HFF-Myc (cell line): ENCODE results near the gene CTBP2.

Experiments used
- DNase-seq: peaks from one replicate; pipeline ENCODE4 v3.0.0-alpha.2; 2011; ENCODE audit warnings: low read depth; ENCODE audit errors: extremely low read depth
- H3K4me3 ChIP-seq: replicated peaks from 2 replicates; pipeline ENCODE4 v1.5.1; 2011; ENCODE audit warnings: low read depth, mild to moderate bottlenecking, control low read depth, low read length
- TF ChIP-seq, protein P1 (sequence below): IDR thresholded peaks from 2 replicates; pipeline ENCODE4 v1.5.1; 2012; ENCODE audit warnings: mild to moderate bottlenecking, low read depth, low read length, control low read depth; ENCODE audit errors: missing control alignments

The CTBP2 gene

GRCh38 chr10:125076891-125077541 lies 83.3 kb downstream of the CTBP2 start:
- H3K4me3 ChIP-seq = no peak overlapping the region
- TF ChIP-seq, protein P1, sequence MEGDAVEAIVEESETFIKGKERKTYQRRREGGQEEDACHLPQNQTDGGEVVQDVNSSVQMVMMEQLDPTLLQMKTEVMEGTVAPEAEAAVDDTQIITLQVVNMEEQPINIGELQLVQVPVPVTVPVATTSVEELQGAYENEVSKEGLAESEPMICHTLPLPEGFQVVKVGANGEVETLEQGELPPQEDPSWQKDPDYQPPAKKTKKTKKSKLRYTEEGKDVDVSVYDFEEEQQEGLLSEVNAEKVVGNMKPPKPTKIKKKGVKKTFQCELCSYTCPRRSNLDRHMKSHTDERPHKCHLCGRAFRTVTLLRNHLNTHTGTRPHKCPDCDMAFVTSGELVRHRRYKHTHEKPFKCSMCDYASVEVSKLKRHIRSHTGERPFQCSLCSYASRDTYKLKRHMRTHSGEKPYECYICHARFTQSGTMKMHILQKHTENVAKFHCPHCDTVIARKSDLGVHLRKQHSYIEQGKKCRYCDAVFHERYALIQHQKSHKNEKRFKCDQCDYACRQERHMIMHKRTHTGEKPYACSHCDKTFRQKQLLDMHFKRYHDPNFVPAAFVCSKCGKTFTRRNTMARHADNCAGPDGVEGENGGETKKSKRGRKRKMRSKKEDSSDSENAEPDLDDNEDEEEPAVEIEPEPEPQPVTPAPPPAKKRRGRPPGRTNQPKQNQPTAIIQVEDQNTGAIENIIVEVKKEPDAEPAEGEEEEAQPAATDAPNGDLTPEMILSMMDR = no peak
- no peak for DNase-seq

GRCh38 chr10:125076121-125076825 lies 84.1 kb downstream of the CTBP2 start:
- TF ChIP-seq, protein P1 = no peak
- no peak for DNase-seq
- H3K4me3 ChIP-seq = no peak overlapping the region

DNA sequence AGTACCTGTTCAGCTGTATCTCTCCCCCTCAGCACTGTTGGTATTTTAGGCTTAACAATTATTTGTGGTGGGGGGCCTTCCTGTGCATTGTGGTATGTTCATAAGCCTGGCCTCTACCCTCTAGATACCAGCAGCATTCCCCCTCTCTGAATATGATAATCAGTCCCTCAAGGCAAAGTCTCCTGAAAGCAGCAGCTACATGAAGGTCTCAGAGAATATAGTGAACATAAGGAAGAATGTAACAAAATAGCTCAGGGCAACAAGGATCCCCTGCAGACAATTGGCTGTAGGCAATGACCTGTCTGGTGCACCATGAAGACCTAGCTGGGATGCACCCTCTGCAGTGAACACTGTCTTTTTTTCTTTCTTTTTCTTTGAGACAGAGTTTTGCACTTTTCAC lies 86.4 kb downstream of the CTBP2 start:
- TF ChIP-seq, protein P1 = no peak
- H3K4me3 ChIP-seq = no peak overlapping the region
- no peak for DNase-seq

- H3K4me3 ChIP-seq = no peak overlapping the region
- TF ChIP-seq, protein P1 = no peak
- no peak for DNase-seq
Observed at GRCh38 chr10:125072794-125073193, 87.6 kb downstream of the CTBP2 start.

GRCh38 chr10:125071008-125071407 lies 89.4 kb downstream of the CTBP2 start:
- DNase-seq = no peak
- TF ChIP-seq, protein P1 = no peak
- no peak overlapping the region for H3K4me3 ChIP-seq

DNA sequence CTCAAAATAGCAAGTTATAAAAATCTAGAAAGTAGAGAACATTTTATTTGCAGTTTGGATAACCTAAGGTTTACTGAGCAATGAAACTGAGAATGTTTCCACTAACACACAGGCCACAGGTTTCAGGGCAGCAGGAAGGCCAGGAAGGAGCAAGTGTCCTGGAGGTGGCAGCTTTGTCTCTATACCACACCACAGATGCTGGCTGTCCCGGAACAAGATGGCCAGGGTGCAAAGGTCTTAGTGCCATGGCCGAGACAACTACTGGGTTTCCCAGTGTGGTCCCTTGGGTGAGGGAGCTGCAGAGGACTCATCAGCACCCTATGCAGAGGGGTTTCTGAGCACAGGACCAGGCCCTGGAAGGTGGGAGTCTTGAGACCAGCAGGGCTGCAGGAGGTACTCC lies 92.0 kb downstream of the CTBP2 start:
- no peak for DNase-seq
- TF ChIP-seq, protein P1 = no peak
- no peak overlapping the region for H3K4me3 ChIP-seq
